CD4-positive, alpha-beta T cell treated with Interleukin-17A for 4 hours (primary cell): Measurements from ENCODE around the gene MARCHF10.

ENCODE experiments used
- DNase-seq: peaks from one replicate; pipeline ENCODE4 v3.0.0-alpha.2; 2020; ENCODE audit warnings: mixed read lengths

Gene MARCHF10

GRCh38 chr17:62822080-62822904 is 14.2 kb upstream of the MARCHF10 start:
- no peak for DNase-seq

GRCh38 chr17:62821189-62822079 is 13.3 kb upstream of the MARCHF10 start:
- DNase-seq: no peak

GRCh38 chr17:62819511-62820221 is 11.6 kb upstream of the MARCHF10 start:
- DNase-seq: no peak

- no peak for DNase-seq
These were observed 10.4 kb upstream of the MARCHF10 start for GRCh38 chr17:62818526-62818925.

DNA sequence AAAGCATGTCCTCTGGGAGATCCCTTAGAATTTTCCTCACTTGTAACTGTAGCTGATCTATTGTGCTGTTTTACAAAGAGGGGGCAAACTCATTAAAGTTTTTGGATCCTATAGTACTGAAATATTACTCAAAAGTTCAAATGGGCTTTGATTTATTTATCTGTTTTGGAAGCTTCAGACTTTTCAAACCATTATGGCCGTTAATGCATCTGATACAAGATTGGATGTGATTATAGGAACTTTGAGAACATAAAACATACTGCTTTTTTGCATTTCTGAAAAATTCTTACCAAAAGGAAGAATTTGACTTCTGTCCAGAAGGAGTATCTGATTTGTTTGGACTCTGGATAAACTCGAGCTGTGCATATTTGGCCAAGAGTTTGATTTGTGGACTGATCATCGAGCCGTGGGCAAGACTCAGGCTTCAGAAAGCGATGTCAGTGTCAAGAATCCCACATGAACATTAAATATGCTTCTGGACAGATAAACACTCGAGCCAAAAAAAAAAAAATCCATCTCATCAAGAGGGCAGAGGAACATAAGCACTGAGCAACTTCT is 8.2 kb upstream of the MARCHF10 start:
- DNase-seq: no peak

- no peak for DNase-seq
These were observed 1.5 kb upstream of the MARCHF10 start for GRCh38 chr17:62809656-62810055.

DNA sequence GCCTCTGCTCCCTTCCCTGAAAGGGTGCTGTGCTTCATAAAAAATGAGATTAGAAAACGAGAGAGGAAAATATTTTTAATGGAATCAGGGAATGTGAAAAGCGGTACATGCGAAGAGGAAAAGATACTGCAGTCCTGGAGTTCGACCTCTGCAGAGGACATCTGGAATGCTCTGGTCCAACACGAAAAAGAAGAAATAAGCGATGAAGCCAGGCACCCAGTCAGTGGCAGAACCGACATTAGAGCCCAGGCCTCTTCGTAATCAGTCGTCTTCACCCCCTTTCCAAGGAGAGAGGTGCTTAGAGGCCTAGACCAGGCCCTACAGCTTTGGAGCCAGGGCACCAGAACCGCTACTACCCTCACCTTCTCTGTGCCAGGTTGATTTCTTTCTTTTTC is 459 bp upstream of the MARCHF10 start:
- no peak for DNase-seq

- DNase-seq: no peak
These were observed 2.9 kb downstream of the MARCHF10 start for GRCh38 chr17:62805234-62805633.

DNA sequence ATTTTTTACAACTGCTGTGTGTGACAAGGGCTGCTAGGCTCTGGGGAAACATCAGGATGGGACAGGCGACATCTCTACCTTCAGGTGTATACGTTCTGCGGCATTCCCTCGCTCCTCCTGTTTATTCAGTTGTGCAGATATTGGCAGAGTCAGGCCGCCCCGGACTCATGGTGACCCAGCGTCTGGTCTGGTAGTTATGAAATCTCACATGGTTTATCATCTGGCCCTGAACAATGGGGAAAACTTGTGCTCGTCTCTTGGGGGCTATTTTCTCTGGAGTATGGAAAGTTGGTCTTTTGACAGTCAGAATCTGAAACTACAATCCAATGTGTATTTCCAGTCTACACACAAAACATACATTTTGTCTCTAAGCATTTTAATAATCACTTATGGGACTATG is 3.3 kb downstream of the MARCHF10 start:
- no peak for DNase-seq

DNA sequence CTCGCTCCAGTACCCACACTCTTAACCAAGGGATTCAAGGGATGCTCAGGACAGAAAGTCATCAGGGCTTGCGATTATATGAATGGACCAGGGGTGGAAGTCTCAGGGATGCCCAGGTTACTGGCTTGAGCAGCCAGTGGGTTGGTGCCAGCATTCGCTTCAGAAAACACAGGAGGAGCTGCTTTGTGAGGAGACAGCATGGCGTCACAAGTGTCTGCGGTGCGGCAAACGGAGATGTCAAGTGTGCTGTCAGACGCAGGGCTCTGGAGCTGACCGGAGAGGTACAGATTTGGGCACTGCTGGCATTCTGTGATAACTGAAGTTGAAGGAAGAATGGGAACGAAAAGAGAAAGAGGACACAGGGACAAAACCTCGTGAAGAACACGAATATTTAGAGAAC is 4.1 kb downstream of the MARCHF10 start:
- no peak for DNase-seq

- no peak for DNase-seq
These were observed 5.4 kb downstream of the MARCHF10 start for GRCh38 chr17:62802561-62803205.

DNA sequence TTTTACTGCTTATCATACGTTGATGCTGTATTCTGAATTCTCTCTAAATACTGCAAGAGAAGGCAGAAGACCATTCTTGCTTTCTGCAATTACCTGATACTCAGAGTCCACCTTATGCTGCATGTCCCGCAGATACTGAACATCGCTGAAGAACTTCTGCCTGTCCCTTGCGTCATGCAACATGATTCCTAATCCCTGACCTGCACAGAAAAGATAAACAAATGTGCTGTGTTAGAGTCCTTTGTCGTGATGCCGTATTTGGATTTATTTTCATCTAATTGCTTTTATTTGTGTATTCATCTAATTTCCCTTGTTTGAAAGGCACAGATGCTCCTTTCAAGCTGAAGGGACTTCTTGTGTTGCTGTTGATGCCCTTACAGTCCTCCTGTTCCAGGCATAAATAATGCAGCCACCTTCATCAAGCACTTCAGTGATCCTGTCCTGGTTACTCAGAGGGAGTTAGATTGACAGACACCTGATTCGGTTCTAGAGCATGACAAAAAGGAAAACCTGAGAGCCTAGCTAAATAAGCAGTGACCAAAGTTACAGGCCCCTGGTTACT is 6.5 kb downstream of the MARCHF10 start:
- no peak for DNase-seq

DNA sequence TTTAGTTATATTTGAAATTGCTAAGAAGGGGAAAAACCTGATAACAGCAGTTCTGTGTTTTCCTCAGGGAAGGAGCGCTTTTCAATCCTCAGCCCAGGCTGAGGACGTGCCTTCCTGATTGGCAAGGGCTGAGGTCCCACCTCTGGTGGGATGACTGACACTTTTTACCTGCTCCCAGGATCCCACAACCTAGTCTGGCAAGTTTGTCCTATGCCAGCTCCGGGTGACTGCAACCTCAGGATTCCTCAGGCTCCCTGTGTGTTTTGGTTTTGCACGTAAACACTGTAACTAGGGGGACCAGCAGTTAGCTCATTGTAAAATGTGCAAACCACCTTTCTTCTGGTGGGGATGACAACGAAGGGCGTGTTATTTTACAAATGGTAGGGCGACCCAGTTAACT is 7.5 kb downstream of the MARCHF10 start:
- DNase-seq: no peak

GRCh38 chr17:62797959-62798358 is 10.2 kb downstream of the MARCHF10 start:
- no peak for DNase-seq

DNA sequence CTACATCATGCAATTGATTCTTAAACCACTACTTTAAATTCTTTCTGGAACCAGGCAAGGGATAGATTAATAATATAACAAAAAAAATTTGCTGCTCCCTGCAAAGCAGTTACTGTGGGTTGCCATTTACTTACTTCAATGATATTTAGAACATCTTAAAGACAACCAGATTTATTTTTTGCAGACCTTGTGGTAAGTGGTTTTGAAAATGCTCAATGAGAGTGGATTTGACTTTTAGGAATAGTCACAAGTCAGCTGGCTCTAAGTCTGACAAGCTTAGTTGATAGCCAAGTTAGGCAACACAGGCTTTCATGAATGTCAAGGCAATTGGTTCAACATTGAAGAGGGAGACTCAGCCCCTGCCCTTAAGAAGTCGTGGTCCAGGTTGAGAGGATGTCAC is 11.8 kb downstream of the MARCHF10 start:
- no peak for DNase-seq

GRCh38 chr17:62794666-62794971 is 13.5 kb downstream of the MARCHF10 start:
- DNase-seq: no peak

DNA sequence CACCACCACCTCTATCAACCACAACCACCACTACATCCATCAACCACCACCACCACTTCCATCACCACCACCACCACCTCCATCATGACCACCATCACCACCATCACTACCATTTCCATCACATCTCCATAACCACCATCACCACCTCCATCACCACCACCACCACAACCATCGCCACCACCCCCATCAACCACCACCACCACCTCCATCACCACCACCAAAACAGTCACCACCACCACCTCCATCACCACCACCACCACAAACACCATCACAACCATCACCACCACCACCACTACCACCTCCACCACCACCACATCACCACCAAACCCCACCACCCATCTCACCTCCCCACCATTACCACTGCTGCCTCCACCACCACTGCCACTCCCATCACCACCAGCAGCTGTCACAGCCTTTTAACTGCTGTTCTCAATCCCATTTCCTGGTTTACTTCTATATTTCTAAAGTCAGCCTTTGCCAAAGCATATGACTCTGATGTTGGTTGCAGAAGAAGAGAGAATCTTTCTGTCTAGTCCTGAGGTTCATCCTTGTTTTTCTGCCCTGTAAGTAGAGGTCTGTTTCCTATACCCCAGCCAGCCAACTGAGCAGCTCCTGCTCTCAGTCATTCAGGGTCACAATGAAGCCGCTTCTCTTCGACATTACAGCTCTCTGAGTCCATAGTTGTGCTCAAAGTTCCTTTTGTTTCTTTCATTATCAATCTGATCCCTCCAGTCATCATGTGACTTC is 14.0 kb downstream of the MARCHF10 start:
- DNase-seq: no peak

- no peak for DNase-seq
These were observed 15.7 kb downstream of the MARCHF10 start for GRCh38 chr17:62792447-62792800.

DNA sequence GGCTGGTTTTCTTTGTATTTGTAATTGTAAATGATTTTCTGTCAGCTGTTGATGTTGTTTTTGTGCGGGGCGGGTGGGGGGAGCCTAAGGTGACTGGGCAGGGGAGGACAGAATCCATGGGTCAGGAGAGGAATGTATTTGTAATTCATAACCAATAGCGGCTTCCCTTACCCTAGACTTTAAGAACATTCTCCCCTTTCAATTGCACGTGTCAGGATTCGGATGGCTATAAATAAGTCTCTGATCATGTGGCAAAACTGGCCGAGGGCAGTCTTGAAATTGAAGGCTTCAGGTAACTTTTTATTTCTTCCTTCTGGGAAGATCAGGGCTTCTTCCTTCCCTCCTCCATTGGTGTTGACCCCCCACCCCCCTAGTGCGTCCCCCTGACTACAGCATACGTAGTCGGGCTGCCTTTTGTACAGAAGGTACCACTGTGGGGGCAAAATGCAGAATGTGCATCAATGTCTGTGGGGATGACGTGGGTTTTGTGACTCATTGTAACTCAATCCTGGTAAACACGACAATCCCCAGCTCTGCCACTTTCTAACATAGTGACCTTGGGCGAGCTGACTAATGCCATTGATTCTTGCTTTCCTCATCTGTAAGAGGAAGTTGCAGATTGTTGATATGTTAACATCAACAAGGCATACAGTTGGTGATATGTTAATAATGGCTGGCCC is 16.2 kb downstream of the MARCHF10 start:
- DNase-seq: no peak

DNA sequence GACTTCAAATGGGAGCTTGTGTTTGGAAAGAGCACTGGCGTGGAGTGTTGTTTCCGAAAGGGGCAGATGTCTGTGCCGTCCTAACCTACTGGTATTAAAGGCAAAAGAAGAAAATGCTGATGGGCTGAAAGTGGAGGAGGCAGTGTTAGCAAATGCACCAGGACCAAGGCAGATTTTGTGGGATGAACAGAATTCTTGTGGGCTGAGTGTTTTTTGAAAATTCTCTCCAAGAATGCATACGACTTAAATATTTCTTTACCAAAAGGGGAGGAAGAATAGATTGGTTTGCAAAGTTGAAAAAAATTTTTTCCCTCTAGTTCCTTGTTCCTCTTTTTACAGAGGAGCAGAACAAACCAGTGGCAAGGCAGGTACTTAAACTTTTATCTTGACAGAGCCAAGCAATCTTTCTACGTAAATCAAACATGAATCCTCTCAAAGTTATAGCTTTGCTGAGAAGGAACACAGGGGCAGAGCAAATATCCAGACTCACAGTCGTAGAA is 16.8 kb downstream of the MARCHF10 start:
- DNase-seq: no peak

DNA sequence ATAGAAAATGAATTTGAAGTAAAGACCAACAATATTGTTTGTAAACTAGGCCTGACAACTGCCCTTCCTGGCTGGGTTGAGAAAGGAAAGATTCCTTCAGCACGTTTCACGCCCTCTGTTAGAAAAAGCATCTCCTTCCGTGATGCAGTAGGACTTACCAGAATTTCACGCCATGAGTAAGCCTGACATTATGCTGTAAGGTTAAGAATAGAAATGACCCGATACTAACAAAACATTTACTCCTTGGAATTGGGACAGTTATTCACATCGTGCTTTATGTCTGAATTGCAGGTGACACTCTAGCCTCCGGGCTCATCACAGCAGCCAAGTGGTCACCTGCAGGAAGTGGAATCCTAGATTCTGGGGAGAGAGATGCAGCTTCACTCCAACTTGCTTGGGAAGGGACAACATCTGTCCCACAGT is 17.5 kb downstream of the MARCHF10 start:
- no peak for DNase-seq
